K562 (cell line): ENCODE results near the gene C6orf47. TPM values are rescaled to one million over a fixed set of nuclear protein-coding genes. Genes with fewer than 3 reads are reported as not detected.

Experiments used
- ATAC-seq: fragments of 200-7000 bp; cut with Tn5 transposase; 3 replicates; pipeline ENCODE4 v1.9.1; 2020; ENCODE audit warnings: moderate library complexity
- BruUV-seq: library from RNA; stranded (reverse); fragments of 400-500 nt; replicated peaks from 2 replicates; lab custom pipeline; 2021; lab: Mats Ljungman, UMichigan
- CTCF ChIA-PET: fragments of 300-600 bp; formaldehyde crosslinking; extraction: SDS; loops from one replicate; lab custom pipeline; 2021; ENCODE audit warnings: low intra/inter-chr PET ratio; lab: Yijun Ruan, JAX
- POLR2A ChIA-PET: fragments of 300-600, 350-650 bp; sonication (Branson Sonifier 250); formaldehyde crosslinking; extraction: SDS; loops from one replicate; lab custom pipeline; 2021; ENCODE audit warnings: antibody characterized with exemption, inconsistent platforms; lab: Yijun Ruan, JAX
- DNase-seq, 4 experiments: peaks; one replicate each; pipeline versions ENCODE4 v3.0.0 to v3.0.0-alpha.2; 2011 to 2018; ENCODE audit warnings: low spot score in 3 of 4, mixed read lengths in 3 of 4; ENCODE audit errors: extremely low read depth in 1 of 4
- FAIRE-seq: peaks from 2 replicates; lab custom pipeline; 2011; peaks lifted over from hg19 to GRCh38; lab: Jason Lieb, UNC
- H2AFZ ChIP-seq: 2 replicates; pipeline ENCODE4 v1.6.0; 2011; ENCODE audit warnings: low read depth, low read length, control low read depth, inconsistent platforms
- H3K27ac ChIP-seq: fragments of 200-600 bp; 3 replicates; pipeline ENCODE4 v1.8.0; 2011; ENCODE audit warnings: low read depth, mild to moderate bottlenecking, control low read depth, inconsistent platforms, low read length, moderate library complexity, mixed read lengths; ENCODE audit errors: extremely low read depth
- H3K27me3 ChIP-seq, 2 experiments: fragments of 300-600 bp in 1 of 2; 2 replicates in 1 of 2; 3 replicates in 1 of 2; pipeline versions ENCODE4 v1.6.0 to v1.8.0; 2011; ENCODE audit warnings: inconsistent platforms in 2 of 2, low read length in 2 of 2, mild to moderate bottlenecking in 1 of 2, mixed read lengths in 1 of 2, moderate library complexity in 1 of 2; ENCODE audit not compliant: control insufficient read depth in 2 of 2, insufficient read depth in 2 of 2
- H3K36me3 ChIP-seq: fragments of 300-600 bp; 3 replicates; pipeline ENCODE4 v1.8.0; 2011; ENCODE audit warnings: mild to moderate bottlenecking, low read length, inconsistent platforms; ENCODE audit not compliant: control insufficient read depth, insufficient read depth
- H3K4me1 ChIP-seq, 2 experiments: fragments of 200-600 bp in 1 of 2; replicated peaks in 1 of 2; 2 replicates in 1 of 2; 3 replicates in 1 of 2; pipeline versions ENCODE4 v1.5.1 to v1.8.0; 2011; ENCODE audit warnings: inconsistent platforms in 2 of 2, low read length in 2 of 2, mild to moderate bottlenecking in 1 of 2, mixed read lengths in 1 of 2, moderate library complexity in 1 of 2; ENCODE audit not compliant: control insufficient read depth in 2 of 2, insufficient read depth in 2 of 2
- H3K4me2 ChIP-seq: 2 replicates; pipeline ENCODE4 v1.6.1; 2011; ENCODE audit warnings: low read length, control low read depth, inconsistent platforms, mixed read lengths; ENCODE audit not compliant: insufficient read depth
- H3K4me3 ChIP-seq: fragments of 200-600 bp; sonication (generic), shearing (Covaris generic); 2 replicates; pipeline ENCODE4 v1.5.1; 2016; ENCODE audit warnings: control low read depth, inconsistent platforms
- H3K79me2 ChIP-seq: fragments of 200-600 bp; 3 replicates; pipeline ENCODE4 v1.8.0; 2011; ENCODE audit warnings: low read length, inconsistent platforms; ENCODE audit not compliant: control insufficient read depth, insufficient read depth
- H3K9ac ChIP-seq, 2 experiments: 2 replicates each; pipeline versions ENCODE4 v1.6.0 to v1.6.1; 2011; ENCODE audit warnings: low read depth in 2 of 2, low read length in 2 of 2, control low read depth in 1 of 2, inconsistent platforms in 1 of 2, mild to moderate bottlenecking in 1 of 2, mixed read lengths in 1 of 2; ENCODE audit not compliant: insufficient read depth in 1 of 2
- H3K9me1 ChIP-seq: one replicate; pipeline ENCODE4 v1.6.0; 2011; ENCODE audit warnings: inconsistent platforms, mild to moderate bottlenecking, low read length, moderate library complexity; ENCODE audit not compliant: control insufficient read depth, insufficient read depth
- H3K9me3 ChIP-seq: replicated peaks from 2 replicates; pipeline ENCODE4 v1.5.1; 2011; ENCODE audit warnings: low read depth, low read length, inconsistent platforms; ENCODE audit not compliant: control insufficient read depth, insufficient read depth
- H4K20me1 ChIP-seq: replicated peaks from 2 replicates; pipeline ENCODE4 v1.6.1; 2011; ENCODE audit warnings: low read length, inconsistent platforms, mixed read lengths; ENCODE audit not compliant: control insufficient read depth, insufficient read depth
- PHB ChIP-seq: fragments of 250-450 bp; sonication (Bioruptor Pico); IDR thresholded peaks from 2 replicates; pipeline ENCODE4 v1.5.0; 2021
- RBM34 ChIP-seq: fragments of 200-400 bp; formaldehyde crosslinking; IDR thresholded peaks from 2 replicates; pipeline ENCODE4 v1.6.1; 2018; ENCODE audit warnings: low read length, borderline replicate concordance; ENCODE audit not compliant: insufficient read depth
- ZBTB43 ChIP-seq: sonication (generic); formaldehyde crosslinking; IDR thresholded peaks from 2 replicates; pipeline ENCODE4 v1.8.0; 2023; ENCODE audit warnings: mild to moderate bottlenecking, missing genetic modification reagents
- ZNF124 ChIP-seq: sonication (generic); formaldehyde crosslinking; IDR thresholded peaks from 2 replicates; pipeline ENCODE4 v1.8.1; 2022; ENCODE audit warnings: missing genetic modification reagents
- ZNF583 ChIP-seq: fragments of 250-450 bp; sonication (Bioruptor Pico); IDR thresholded peaks from 2 replicates; pipeline ENCODE4 v1.4.0; 2020
- WGBS: fragments of 100-300 bp; shearing (Covaris generic); methylation state at CpG from one replicate; pipeline ENCODE4 v1.1.6; 2016; ENCODE audit warnings: low coverage, mixed read lengths; ENCODE audit not compliant: insufficient coverage; ENCODE audit errors: missing lambda C conversion rate; 5-methylcytosine and 5-hydroxymethylcytosine counted together
- in situ Hi-C: fragments of 300-500 bp; cut with MboI; formaldehyde crosslinking; loops from 4 replicates; pipeline ENCODE4 v1.15.0; 2018; ENCODE audit warnings: inconsistent platforms, mixed read lengths
- intact Hi-C: fragments of 100-400 bp; cut with micrococcal nuclease; formaldehyde crosslinking; loops from 2 replicates; pipeline ENCODE4 v1.14.2; 2022
- polyA plus RNA-seq, 8 experiments: library from polyadenylated mRNA; depleted of rRNA in 4 of 8; stranded (reverse) in 5 of 8; unstranded in 3 of 8; fragments of >200 nt; fragmentation: Nextera tagmentation in 2 of 8; fragmentation: Illumina TruSeq in 1 of 8; extraction: Ambion mirVana in 2 of 8; extraction: Trizol in 1 of 8; gene quantifications; 2 replicates each; pipeline versions ENCODE4 v1.2.1 to v1.2.3, GENCODE V29; 2011 to 2014; ENCODE audit warnings: inconsistent platforms in 1 of 8, missing spikeins in 1 of 8
- total RNA-seq, 7 experiments: library from RNA; depleted of rRNA in 6 of 7; stranded (reverse); fragments of >200 nt in 6 of 7; fragmentation: Illumina TruSeq in 2 of 7; extraction: Trizol in 2 of 7; gene quantifications; 2 replicates each; pipeline versions ENCODE4 v1.2.1 to v1.2.3, GENCODE V29; 2011 to 2021; ENCODE audit warnings: low replicate concordance in 1 of 7

C6orf47 gene
- total and polyA plus RNA-seq, 9 of the 15 experiments (the other 6 are each of a cell fraction or from before 2014, with no cell fraction given), result 0.14 to 43.8 (median 27.0) TPM

- ATAC-seq, result no peak; the same call in 2 of the 3 replicates
- H3K79me2 ChIP-seq, result no peaks in the 10 kb centered on the region; the same call in 2 of the 3 replicates
- H3K9me1 ChIP-seq, result no peaks in the 10 kb centered on the region
- WGBS, result 69% methylated on average over 7 of the region's 8 CpGs
- peak overlapping the region in 1 of 2 experiments; percentile 6; a peak in 1 of 4 replicates for H3K9ac ChIP-seq
- H3K27me3 ChIP-seq, result no peaks in the 10 kb centered on the region
- H3K9me3 ChIP-seq, result no peaks in the 10 kb centered on the region
- no peak overlapping the region for H3K27ac ChIP-seq
- H3K36me3 ChIP-seq, result no peaks in the 10 kb centered on the region
- H3K4me3 ChIP-seq, result no peak overlapping the region
- in situ Hi-C loops, result no loop called here
- CTCF ChIA-PET, result no interaction called here
- POLR2A ChIA-PET, result interaction anchor here (0.6 kb wide), 1 partner anchor 76 kb away, joined by 5 read pairs; no protein-coding TSS in a partner anchor
- peak overlapping the region; percentile 58 for H2AFZ ChIP-seq
- TF ChIP-seq ZBTB43 (CRISPR knock-in tag) (0 out of 2 replicates have a peak, but pooled peaks have one; percentile 24), ZNF583 (CRISPR knock-in tag) (no peak), ZNF124 (CRISPR knock-in tag) (no peak), RBM34 (no peak), PHB (CRISPR knock-in tag) (no peak)
- TF ChIP-seq, all 486 proteins: peak for 1
- DNase-seq (no peak), FAIRE-seq (no peak)
- intact Hi-C loops, result no loop called here
- H3K4me2 ChIP-seq, result no peak overlapping the region
- H4K20me1 ChIP-seq, result no peaks in the 10 kb centered on the region
- peaks cover 34 to 36% of the 10 kb centered on the region in 2 experiments for H3K4me1 ChIP-seq
- no TSS peak for BruUV-seq
Measured at GRCh38 chr6:31614075-31614619, 46.4 kb downstream of the C6orf47 start.
